GM12892 (cell line): Measurements from ENCODE around the gene ZNF771.
"Not testable (repeated sequence)": the region's sequence is repeated elsewhere in the genome, so short reads cannot be mapped to it uniquely, and the experiment has no call there.

Source experiments
- DNase-seq: peaks from one replicate; pipeline ENCODE4 v3.0.0; 2011; ENCODE audit not compliant: insufficient read length
- FAIRE-seq: peaks from 2 replicates; lab custom pipeline; 2011; peaks lifted over from hg19 to GRCh38; lab: Jason Lieb, UNC
- POLR2A ChIP-seq: IDR thresholded peaks from 2 replicates; pipeline ENCODE4 v1.6.1; 2011; ENCODE audit warnings: low read depth, low read length, control low read depth
- POLR2AphosphoS5 ChIP-seq: IDR thresholded peaks from 2 replicates; pipeline ENCODE4 v1.6.1; 2011; ENCODE audit warnings: low read depth, low read length, control low read depth
- TAF1 ChIP-seq: IDR thresholded peaks from 2 replicates; pipeline ENCODE4 v1.6.1; 2011; ENCODE audit warnings: low read depth, mild to moderate bottlenecking, control low read depth, low read length, borderline replicate concordance

The ZNF771 gene

GRCh38 chr16:30395155-30395991 is 12.0 kb upstream of the ZNF771 start, which contains the start of gene ZNF48:
Gene ZNF48 (plus strand): TSS chr16:30395420. CDS start chr16:30395795, 375 bp downstream.
- DNase-seq: peak; percentile 85
- TF ChIP-seq TAF1 (no peak), POLR2A (peak; percentile 62; the same call in 1 of the 2 replicates)
- FAIRE-seq: peak; percentile 63

DNA sequence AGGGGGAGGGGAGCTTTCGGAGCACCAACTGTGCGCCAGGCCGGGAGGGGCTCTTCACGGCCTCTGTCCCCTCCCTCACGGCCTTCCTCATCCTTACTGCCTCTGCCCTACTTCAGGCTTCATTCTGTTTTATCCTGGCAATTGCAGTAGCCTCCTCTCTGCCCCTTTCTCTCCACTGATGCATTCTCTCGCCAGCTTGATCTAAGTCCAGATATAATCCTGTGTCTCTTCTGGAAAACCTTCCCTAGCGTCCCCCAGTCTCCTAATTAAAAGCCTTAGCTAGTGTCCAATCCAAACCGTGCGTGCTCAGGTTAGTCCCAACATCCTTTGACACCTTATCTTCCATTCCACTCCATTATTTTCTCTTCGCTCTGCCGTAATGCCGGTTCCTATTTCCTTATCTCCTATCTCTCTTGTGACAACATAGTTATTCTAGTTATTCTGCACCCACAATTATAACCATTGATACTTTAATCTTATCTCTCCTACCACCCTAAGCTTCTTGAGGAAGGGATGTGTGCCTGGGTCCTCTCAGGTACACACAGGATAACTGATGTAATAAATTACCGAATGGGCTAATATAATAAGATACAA is 11.3 kb upstream of the ZNF771 start:
- FAIRE-seq (no peak), DNase-seq (no peak)
- TF ChIP-seq POLR2AphosphoS5: no peak
- no peak for TF ChIP-seq POLR2A
- TF ChIP-seq TAF1: no peak

DNA sequence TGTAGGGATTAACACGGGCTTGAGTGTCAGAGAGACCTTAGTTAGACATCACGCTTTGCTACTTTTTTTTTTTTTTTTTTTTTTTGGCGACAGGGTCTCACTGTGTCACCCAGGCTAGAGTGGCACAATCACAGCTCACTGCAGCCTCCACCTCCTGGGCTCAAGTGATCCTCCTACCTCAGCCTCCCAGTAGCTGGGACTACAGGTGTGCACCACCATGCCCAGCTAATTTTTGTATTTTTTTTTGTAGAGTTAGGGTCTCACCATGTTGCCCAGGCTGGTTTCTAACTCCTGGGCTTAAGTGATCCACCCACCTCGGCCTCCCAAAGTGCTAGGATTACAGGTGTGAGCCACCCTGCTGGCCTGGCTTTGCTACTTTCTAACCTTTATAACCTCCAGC is 10.8 kb upstream of the ZNF771 start:
- not testable (repeated sequence) for FAIRE-seq, DNase-seq

- TF ChIP-seq POLR2A (no peak), POLR2AphosphoS5 (no peak), TAF1 (no peak)
- DNase-seq: no peak
- FAIRE-seq: no peak
These were observed 10.3 kb upstream of the ZNF771 start for GRCh38 chr16:30397056-30397455.

- FAIRE-seq (no peak), DNase-seq (no peak)
- TF ChIP-seq POLR2AphosphoS5 (no peak), POLR2A (no peak), TAF1 (no peak)
These were observed 9.4 kb upstream of the ZNF771 start for GRCh38 chr16:30397776-30398660.

- FAIRE-seq (no peak), DNase-seq (no peak)
- TF ChIP-seq TAF1: no peak
These were observed 8.6 kb upstream of the ZNF771 start for GRCh38 chr16:30398661-30399434.

- DNase-seq (no peak), FAIRE-seq (peak; percentile 66)
- TF ChIP-seq TAF1 (no peak), POLR2AphosphoS5 (no peak), POLR2A (no peak)
These were observed 7.8 kb upstream of the ZNF771 start for GRCh38 chr16:30399435-30400186.

DNA sequence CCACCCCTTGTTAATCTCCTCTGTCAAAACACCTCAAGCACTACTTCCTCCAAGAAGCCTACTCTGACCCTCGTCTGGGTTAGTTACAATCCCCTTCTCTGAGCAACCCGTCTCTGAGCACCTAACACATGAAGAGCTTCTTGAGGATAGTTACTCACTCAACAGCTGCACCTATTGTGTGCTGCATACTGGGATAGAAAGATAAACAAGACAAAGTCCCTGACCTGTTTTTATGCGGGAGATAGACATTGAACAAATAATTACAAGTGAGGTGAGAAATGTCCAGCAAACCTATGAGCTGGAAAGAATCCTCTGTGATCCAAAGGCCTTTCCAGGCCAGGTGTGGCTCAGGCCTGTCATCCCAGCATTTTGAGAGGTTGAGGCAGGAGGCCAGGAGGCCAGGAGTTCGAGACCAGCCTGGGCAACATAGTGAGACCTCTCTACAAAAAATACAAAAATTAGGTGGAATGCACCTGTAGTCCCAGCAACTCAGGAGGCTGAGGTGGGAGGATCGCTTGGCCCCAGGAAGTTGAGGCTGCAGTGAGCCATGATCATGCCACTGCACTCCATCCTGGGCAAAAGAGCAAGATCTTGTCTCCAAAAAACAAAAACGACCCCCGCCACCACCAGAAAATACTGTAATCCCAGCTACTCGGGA is 5.5 kb upstream of the ZNF771 start:
- FAIRE-seq: no peak
- no peak for DNase-seq
- TF ChIP-seq POLR2A (no peak), TAF1 (no peak), POLR2AphosphoS5 (no peak)

DNA sequence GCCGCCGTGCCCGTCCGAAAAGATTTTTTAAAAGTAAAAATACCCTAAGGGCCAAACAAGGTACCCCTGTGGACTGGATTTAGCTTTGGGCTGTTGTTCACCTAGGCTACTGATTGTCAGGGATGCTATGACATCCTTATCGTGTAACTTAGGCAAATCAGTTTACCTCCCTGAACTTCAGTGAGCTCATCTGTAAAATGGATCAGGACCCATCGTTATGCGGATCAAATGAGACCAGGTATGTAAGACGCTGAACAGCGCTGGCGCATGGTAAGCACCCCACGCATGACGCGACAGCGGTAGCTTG is 658 bp upstream of the ZNF771 start:
- FAIRE-seq: no peak
- DNase-seq: no peak
- no peak for TF ChIP-seq POLR2AphosphoS5
- TF ChIP-seq POLR2A: no peak
- no peak for TF ChIP-seq TAF1

DNA sequence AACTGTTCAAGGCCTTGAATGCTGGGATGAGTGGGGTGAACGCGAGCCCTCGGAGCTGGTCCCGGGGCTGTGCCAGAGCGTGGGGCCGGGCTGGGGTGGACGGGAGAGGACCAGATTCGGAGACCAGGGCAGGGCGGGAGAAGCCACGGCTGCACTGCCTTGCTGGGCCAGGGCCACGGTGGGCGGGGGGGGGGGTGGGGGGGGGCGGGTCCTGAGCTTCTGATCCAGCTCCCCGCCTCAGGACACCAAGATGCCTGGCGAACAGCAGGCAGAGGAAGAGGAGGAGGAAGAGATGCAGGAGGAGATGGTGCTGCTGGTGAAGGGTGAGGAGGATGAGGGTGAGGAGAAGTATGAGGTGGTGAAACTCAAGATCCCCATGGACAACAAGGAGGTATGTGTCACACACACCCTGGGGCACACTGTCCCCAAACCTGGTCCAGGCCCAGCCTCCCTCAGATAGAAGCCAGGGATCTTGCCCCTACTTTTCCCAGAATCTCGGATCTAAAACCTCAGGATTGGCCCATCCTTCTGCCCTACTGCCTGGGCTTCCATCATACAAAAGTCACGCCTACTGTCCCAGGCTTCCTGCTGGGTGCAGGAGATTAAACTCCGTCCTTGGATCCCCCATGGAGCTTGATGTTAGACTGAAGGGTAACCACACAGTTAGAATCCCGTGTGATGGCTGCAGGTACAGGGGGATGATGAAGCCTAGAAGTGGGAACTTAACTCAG is 563 bp downstream of the ZNF771 start:
- TF ChIP-seq TAF1 (no peak), POLR2AphosphoS5 (no peak), POLR2A (no peak)
- FAIRE-seq: no peak
- no peak for DNase-seq
